ENCODE measurements around the gene RFNG. TPM values are rescaled to one million over a fixed set of nuclear protein-coding genes. Genes with fewer than 3 reads are reported as not detected.
A peak's percentile ranks its signal among the peaks of the same experiment; 100 is the strongest.

Gene RFNG
- total and polyA plus RNA-seq, 2 of the 13 experiments (the other 11 are each of a cell fraction or from before 2014, with no cell fraction given): 61.4 to 64.0 TPM

GRCh38 chr17:82076785-82077591, 25.4 kb upstream of the RFNG start (continued):
- TF ChIP-seq RELA (CRISPR knock-in tag; IDR thresholded peaks at IDR 0.05) (no peak), ZSCAN29 (CRISPR knock-in tag; conservative IDR thresholded peaks at IDR 0.05) (no peak), MEF2D (CRISPR knock-in tag; IDR thresholded peaks at IDR 0.05) (no peak), ZSCAN9 (CRISPR knock-in tag; IDR thresholded peaks at IDR 0.05; ENCODE audit: borderline replicate concordance) (no peak), TGIF2 (CRISPR knock-in tag; IDR thresholded peaks at IDR 0.05) (no peak), PCBP1 (IDR thresholded peaks at IDR 0.05; ENCODE audit: borderline replicate concordance, low read depth, low read length) (0 out of 2 replicates have a peak, but pooled peaks have one; percentile 55), RBM39 (IDR thresholded peaks at IDR 0.05; ENCODE audit: low read depth, low read length, poor library complexity, severe bottlenecking) (peak; percentile 31), ZNF432 (CRISPR knock-in tag; IDR thresholded peaks at IDR 0.05; ENCODE audit: borderline replicate concordance) (no peak), ZNF747 (CRISPR knock-in tag; IDR thresholded peaks at IDR 0.05; ENCODE audit: borderline replicate concordance) (no peak), CENPT (CRISPR knock-in tag; IDR thresholded peaks at IDR 0.05; ENCODE audit: low read depth) (0 out of 2 replicates have a peak, but pooled peaks have one; percentile 31), GTF3A (CRISPR knock-in tag; conservative IDR thresholded peaks at IDR 0.05) (0 out of 2 replicates have a peak, but pooled peaks have one; percentile 69), ZNF678 (CRISPR knock-in tag; IDR thresholded peaks at IDR 0.05) (no peak), MYC (CRISPR knock-in tag; IDR thresholded peaks at IDR 0.05; ENCODE audit: borderline replicate concordance) (peak; percentile 50; the same call in 1 of the 2 replicates), ZC3H4 (CRISPR knock-in tag; IDR thresholded peaks at IDR 0.05; ENCODE audit: borderline replicate concordance) (0 out of 2 replicates have a peak, but pooled peaks have one; percentile 61), CTCF (CRISPR knock-in tag; IDR thresholded peaks at IDR 0.05) (no peak), ZBTB38 (CRISPR knock-in tag; IDR thresholded peaks at IDR 0.05) (no peak; the same call in 1 of the 2 replicates), ZBTB44 (CRISPR knock-in tag; IDR thresholded peaks at IDR 0.05) (no peak), SP5 (CRISPR knock-in tag; IDR thresholded peaks at IDR 0.05; ENCODE audit: borderline replicate concordance, low read depth) (peak; percentile 31; the same call in 1 of the 2 replicates), POLR2A (IDR thresholded peaks at IDR 0.05; ENCODE audit: insufficient read depth in 1 of 2, low read depth in 2 of 2, low read length in 2 of 2) (peak; percentile 60 to 80), CCAR2 (optimal IDR thresholded peaks at IDR 0.05; ENCODE audit: low read depth, low read length) (no peak), NFRKB (IDR thresholded peaks at IDR 0.05) (no peak), SNAPC2 (CRISPR knock-in tag; IDR thresholded peaks at IDR 0.05) (no peak), ZNF567 (CRISPR knock-in tag; IDR thresholded peaks at IDR 0.05; ENCODE audit: borderline replicate concordance) (0 out of 2 replicates have a peak, but pooled peaks have one; percentile 39), ZNF296 (CRISPR knock-in tag; conservative IDR thresholded peaks at IDR 0.05) (no peak), POLR2AphosphoS2 (IDR thresholded peaks at IDR 0.05; ENCODE audit: low read depth, low read length) (peak; percentile 35; the same call in 1 of the 2 replicates), RBFOX2 (IDR thresholded peaks at IDR 0.05; ENCODE audit: low read depth, low read length) (peak; percentile 88), ZNF274 (CRISPR knock-in tag; IDR thresholded peaks at IDR 0.05) (peak; percentile 7; the same call in 1 of the 2 replicates)
